HFF-Myc (cell line): ENCODE results near the gene HSF5.

Source experiments
- DNase-seq: peaks from one replicate; pipeline ENCODE4 v3.0.0-alpha.2; 2011; ENCODE audit warnings: low read depth; ENCODE audit errors: extremely low read depth
- H3K4me3 ChIP-seq: replicated peaks from 2 replicates; pipeline ENCODE4 v1.5.1; 2011; ENCODE audit warnings: low read depth, mild to moderate bottlenecking, control low read depth, low read length
- TF ChIP-seq, protein P1 (sequence below): IDR thresholded peaks from 2 replicates; pipeline ENCODE4 v1.5.1; 2012; ENCODE audit warnings: mild to moderate bottlenecking, low read depth, low read length, control low read depth; ENCODE audit errors: missing control alignments

HSF5 gene

GRCh38 chr17:58527949-58528348 is 39.7 kb upstream of the HSF5 start:
- TF ChIP-seq, protein P1, sequence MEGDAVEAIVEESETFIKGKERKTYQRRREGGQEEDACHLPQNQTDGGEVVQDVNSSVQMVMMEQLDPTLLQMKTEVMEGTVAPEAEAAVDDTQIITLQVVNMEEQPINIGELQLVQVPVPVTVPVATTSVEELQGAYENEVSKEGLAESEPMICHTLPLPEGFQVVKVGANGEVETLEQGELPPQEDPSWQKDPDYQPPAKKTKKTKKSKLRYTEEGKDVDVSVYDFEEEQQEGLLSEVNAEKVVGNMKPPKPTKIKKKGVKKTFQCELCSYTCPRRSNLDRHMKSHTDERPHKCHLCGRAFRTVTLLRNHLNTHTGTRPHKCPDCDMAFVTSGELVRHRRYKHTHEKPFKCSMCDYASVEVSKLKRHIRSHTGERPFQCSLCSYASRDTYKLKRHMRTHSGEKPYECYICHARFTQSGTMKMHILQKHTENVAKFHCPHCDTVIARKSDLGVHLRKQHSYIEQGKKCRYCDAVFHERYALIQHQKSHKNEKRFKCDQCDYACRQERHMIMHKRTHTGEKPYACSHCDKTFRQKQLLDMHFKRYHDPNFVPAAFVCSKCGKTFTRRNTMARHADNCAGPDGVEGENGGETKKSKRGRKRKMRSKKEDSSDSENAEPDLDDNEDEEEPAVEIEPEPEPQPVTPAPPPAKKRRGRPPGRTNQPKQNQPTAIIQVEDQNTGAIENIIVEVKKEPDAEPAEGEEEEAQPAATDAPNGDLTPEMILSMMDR: no peak
- DNase-seq: no peak
- H3K4me3 ChIP-seq: no peak overlapping the region

- no peak for DNase-seq
- no peak overlapping the region for H3K4me3 ChIP-seq
- TF ChIP-seq, protein P1: peak; percentile 10
Observed at GRCh38 chr17:58527306-58527705, 39.1 kb upstream of the HSF5 start.

GRCh38 chr17:58525239-58525638 is 37.0 kb upstream of the HSF5 start:
- TF ChIP-seq, protein P1: no peak
- no peak overlapping the region for H3K4me3 ChIP-seq
- DNase-seq: no peak

DNA sequence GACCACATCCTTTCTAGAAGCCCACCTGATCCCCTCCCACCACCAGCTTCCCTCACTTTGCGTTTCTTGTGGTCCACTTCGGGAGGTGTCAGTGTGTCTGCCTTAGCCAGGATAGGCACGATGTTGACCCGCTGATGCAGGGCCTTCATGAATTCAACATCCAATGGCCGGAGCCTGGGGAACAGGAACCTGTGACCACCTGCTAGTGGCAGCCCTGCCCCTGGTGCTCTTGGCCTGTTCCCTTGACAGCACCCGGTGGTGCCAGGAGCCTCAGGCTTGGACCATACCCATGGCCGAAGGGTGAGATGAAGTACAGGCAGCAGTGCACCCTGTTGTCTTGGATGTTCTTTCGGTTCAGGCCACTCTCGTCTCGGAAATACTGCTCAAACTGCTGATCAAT is 33.5 kb upstream of the HSF5 start:
- H3K4me3 ChIP-seq: no peak overlapping the region
- TF ChIP-seq, protein P1: no peak
- DNase-seq: no peak

DNA sequence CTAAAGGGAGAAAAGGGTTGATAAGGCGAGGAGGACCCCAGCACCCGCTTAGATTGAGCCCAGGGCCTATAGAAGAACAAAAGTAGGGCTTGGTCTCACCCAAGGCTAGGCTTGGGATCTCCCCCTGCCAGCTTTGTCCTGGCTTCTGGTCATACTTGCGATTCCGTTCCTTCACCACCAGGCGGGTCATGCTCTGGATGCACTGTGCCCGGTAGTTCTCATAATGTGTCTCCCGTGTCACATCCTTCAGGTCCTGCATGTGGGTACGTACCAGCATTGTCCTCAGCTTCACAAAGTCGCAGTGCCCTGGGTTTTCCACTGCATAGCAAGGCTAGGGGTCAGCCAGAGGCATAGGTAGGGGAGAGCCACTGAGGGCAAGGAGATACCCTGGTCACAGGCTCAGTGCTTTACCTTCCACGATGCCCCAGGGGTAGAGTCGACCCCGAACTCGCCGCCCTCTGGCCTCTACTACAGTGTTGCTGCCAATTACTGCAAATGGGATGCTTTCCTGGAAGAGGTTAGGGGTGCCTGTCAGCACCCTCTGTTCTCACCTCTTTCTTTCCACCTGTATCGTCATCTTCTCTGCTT is 32.7 kb upstream of the HSF5 start:
- no peak overlapping the region for H3K4me3 ChIP-seq
- no peak for DNase-seq
- TF ChIP-seq, protein P1: peak; percentile 33

DNA sequence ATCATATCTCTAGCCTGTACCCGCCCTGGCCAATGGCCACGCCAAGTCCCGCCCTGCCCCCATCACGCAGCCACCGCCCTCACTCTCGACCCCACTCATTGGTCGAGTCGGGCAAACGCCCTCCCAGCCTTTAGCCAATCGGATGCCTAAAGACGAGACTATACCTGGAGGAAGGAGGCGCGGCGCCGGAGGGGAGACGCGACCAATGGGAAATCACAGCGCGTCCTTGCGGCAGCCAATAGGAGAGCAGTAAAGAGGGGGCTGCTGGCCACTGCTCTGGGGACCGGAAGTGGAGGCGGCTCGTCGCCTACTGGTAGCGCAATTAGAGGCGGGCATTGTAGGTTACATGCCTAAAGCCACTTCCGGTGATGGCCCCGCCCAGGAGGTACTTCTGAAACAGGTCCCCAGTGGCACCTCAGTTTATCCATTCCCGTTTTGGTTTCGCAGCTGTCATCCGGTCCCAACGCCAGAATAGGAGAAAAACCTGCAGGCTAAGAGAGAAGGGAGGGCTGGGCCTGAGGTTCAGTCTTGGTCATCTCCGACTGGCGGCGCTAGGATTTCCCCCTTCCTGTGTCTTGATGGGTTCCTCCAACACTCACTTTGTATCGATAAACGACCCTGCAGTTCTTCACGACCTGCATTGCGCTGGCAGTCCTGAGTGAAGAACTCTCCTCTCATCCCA is 29.9 kb upstream of the HSF5 start:
- peak overlapping the region; percentile 57 for H3K4me3 ChIP-seq
- peak; percentile 98 for DNase-seq
- TF ChIP-seq, protein P1: no peak
